ENCODE results near the gene HNRNPLL.

GRCh38 chr2:38600921-38601455, 1.7 kb downstream of the HNRNPLL start:
- TF ChIP-seq CTCF (IDR thresholded peaks at IDR 0.05) (no peak), POLR2A (IDR thresholded peaks at IDR 0.05) (no peak)

Data from gastroesophageal sphincter (tissue), 3 donors.